PC-3 (cell line): ENCODE data around the gene TM4SF20. TPM values are rescaled to one million over a fixed set of nuclear protein-coding genes. Genes with fewer than 3 reads are reported as not detected.

Source experiments
- ATAC-seq: fragments of 200-7000 bp; cut with Tn5 transposase; 2 replicates; pipeline ENCODE4 v1.9.1; 2020; ENCODE audit warnings: mild to moderate bottlenecking, moderate library complexity
- BruUV-seq: library from RNA; stranded (reverse); fragments of 400-500 nt; replicated peaks from 2 replicates; lab custom pipeline; 2021; lab: Mats Ljungman, UMichigan
- CTCF ChIA-PET: fragments of 300-600 bp; sonication (Branson Sonifier 250); formaldehyde crosslinking; loops from one replicate; lab custom pipeline; 2022; ENCODE audit warnings: antibody characterized with exemption; lab: Charles Lee
- POLR2A ChIA-PET: fragments of 300-600 bp; sonication (Branson Sonifier 250); formaldehyde crosslinking; loops from one replicate; lab custom pipeline; 2022; ENCODE audit warnings: antibody characterized with exemption; ENCODE audit not compliant: unreplicated experiment; lab: Charles Lee
- DNase-seq: peaks from one replicate; pipeline ENCODE4 v3.0.0-alpha.2; 2015
- H2AFZ ChIP-seq: fragments of 300-600 bp; sonication (generic); 2 replicates; pipeline ENCODE4 v1.6.0; 2016; ENCODE audit warnings: antibody characterized with exemption, low read length
- H3F3A ChIP-seq: fragments of 300-600 bp; sonication (generic); one replicate; pipeline ENCODE4 v1.6.0; 2017; ENCODE audit warnings: antibody characterized with exemption, low read length, control low read depth, mild to moderate bottlenecking; ENCODE audit not compliant: unreplicated experiment
- H3K27ac ChIP-seq: fragments of 300-600 bp; sonication (generic); 2 replicates; pipeline ENCODE4 v1.5.1; 2016; ENCODE audit warnings: mild to moderate bottlenecking, low read length
- H3K27me3 ChIP-seq: fragments of 300-600 bp; sonication (generic); 2 replicates; pipeline ENCODE4 v1.6.1; 2016; ENCODE audit warnings: low read length, mixed read lengths
- H3K36me3 ChIP-seq: fragments of 300-600 bp; sonication (generic); 2 replicates; pipeline ENCODE4 v1.6.1; 2016; ENCODE audit warnings: low read depth, mixed run types, low read length, mixed read lengths
- H3K4me1 ChIP-seq: fragments of 300-600 bp; sonication (generic); 2 replicates; pipeline ENCODE4 v1.5.1; 2016; ENCODE audit warnings: low read length; ENCODE audit not compliant: insufficient read depth
- H3K4me2 ChIP-seq: fragments of 300-600 bp; sonication (generic); 2 replicates; pipeline ENCODE4 v1.6.0; 2016; ENCODE audit warnings: low read length
- H3K4me3 ChIP-seq: fragments of 300-600 bp; sonication (generic); 2 replicates; pipeline ENCODE4 v1.5.1; 2016; ENCODE audit warnings: mild to moderate bottlenecking, low read length, mixed read lengths
- H3K79me2 ChIP-seq: fragments of 300-600 bp; sonication (generic); 2 replicates; pipeline ENCODE4 v1.6.1; 2017; ENCODE audit warnings: low read length, mixed read lengths
- H3K9ac ChIP-seq: fragments of 300-600 bp; sonication (generic); 2 replicates; pipeline ENCODE4 v1.6.0; 2016; ENCODE audit warnings: mild to moderate bottlenecking, low read length
- H3K9me2 ChIP-seq: fragments of 300-600 bp; sonication (generic); replicated peaks from 2 replicates; pipeline ENCODE4 v1.6.1; 2016; ENCODE audit warnings: mixed run types, low read length, mixed read lengths
- H3K9me3 ChIP-seq: fragments of 300-600 bp; sonication (generic); 2 replicates; pipeline ENCODE4 v1.6.1; 2016; ENCODE audit warnings: low read length, mixed read lengths
- H4K20me1 ChIP-seq: fragments of 300-600 bp; sonication (generic); 2 replicates; pipeline ENCODE4 v1.6.1; 2016; ENCODE audit warnings: low read length, mixed read lengths
- CTCF ChIP-seq: fragments of 300-600 bp; sonication (generic); conservative IDR thresholded peaks from 2 replicates; pipeline ENCODE4 v1.5.1; 2017; ENCODE audit warnings: antibody characterized with exemption, low read depth, mild to moderate bottlenecking, low read length
- EZH2 ChIP-seq: fragments of 300-600 bp; sonication (generic); IDR thresholded peaks from one replicate; pipeline ENCODE4 v1.6.1; 2017; ENCODE audit warnings: antibody characterized with exemption, mild to moderate bottlenecking, low read length; ENCODE audit not compliant: unreplicated experiment
- EZH2phosphoT487 ChIP-seq: fragments of 300-600 bp; sonication (generic); IDR thresholded peaks from 2 replicates; pipeline ENCODE4 v1.6.1; 2018; ENCODE audit warnings: mild to moderate bottlenecking, antibody characterized with exemption, low read length, borderline replicate concordance
- intact Hi-C: fragments of 100-400 bp; cut with micrococcal nuclease; formaldehyde crosslinking; loops from 2 replicates; pipeline ENCODE4 v1.9.0; 2023
- total RNA-seq: library from RNA; depleted of rRNA; stranded (reverse); fragments of >200 nt; gene quantifications from 2 replicates; pipeline ENCODE4 v1.2.3, GENCODE V29; 2014

The TM4SF20 gene
- total RNA-seq, 1 experiment from 2014 or later: not detected

- Histone ChIP-seq H3K9me2 (no peaks in the 10 kb centered on the region), H3K4me2 (peak overlapping the region; percentile 88), H3K27me3 (no peaks in the 10 kb centered on the region), H3K79me2 (peaks cover 63% of the 10 kb centered on the region), H4K20me1 (0 out of 2 replicates have a peak, but pooled peaks cover 3% of the 10 kb centered on the region), H3K9me3 (no peaks in the 10 kb centered on the region), H3F3A (no peaks in the 10 kb centered on the region), H3K4me1 (peaks cover 31% of the 10 kb centered on the region), H3K27ac (no peak overlapping the region), H3K4me3 (peak overlapping the region; percentile 86), H3K36me3 (peaks cover 8% of the 10 kb centered on the region), H3K9ac (peak overlapping the region; percentile 90; the same call in 1 of the 2 replicates), H2AFZ (no peak overlapping the region)
- DNase-seq: no peak
- ChIA-PET CTCF (no interaction called here), POLR2A (no interaction called here)
- no TSS peak for BruUV-seq
- no peak for ATAC-seq
- TF ChIP-seq EZH2phosphoT487 (no peak), EZH2 (no peak), CTCF (no peak)
- intact Hi-C loops: no loop called here
Measured at GRCh38 chr2:227326783-227327182, 52.3 kb downstream of the TM4SF20 start.

DNA sequence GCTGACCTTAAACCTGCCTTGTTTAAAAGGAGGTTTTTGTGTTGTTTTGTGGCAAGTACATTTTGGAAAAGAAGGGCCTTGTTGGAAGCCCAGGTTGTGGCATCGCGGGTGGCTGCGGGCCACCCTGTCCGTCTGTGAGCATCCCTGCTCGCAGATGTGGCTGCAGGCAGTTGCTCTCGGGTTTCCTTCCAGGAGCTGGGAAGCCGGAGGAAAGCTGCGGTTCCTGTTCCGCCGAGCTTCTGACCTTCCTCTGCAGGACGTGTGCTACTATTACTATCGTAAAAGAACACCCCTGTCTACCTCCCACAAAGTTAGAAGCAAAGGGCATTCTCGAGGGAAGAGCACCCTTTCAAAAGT, 53.3 kb downstream of the TM4SF20 start:
- BruUV-seq: TSS peak; percentile 47
- H3K79me2 ChIP-seq: peaks cover 54% of the 10 kb centered on the region

More for the DNA sequence above, 53.3 kb downstream of the TM4SF20 start:
- DNase-seq: peak; percentile 62
- Histone ChIP-seq H3K27me3 (no peaks in the 10 kb centered on the region), H3K4me2 (peak overlapping the region; percentile 88), H3K27ac (peak overlapping the region; percentile 59), H3K9ac (peak overlapping the region; percentile 90), H3F3A (no peaks in the 10 kb centered on the region), H3K9me2 (no peaks in the 10 kb centered on the region), H4K20me1 (0 out of 2 replicates have a peak, but pooled peaks cover 3% of the 10 kb centered on the region), H3K4me1 (peaks cover 31% of the 10 kb centered on the region), H3K4me3 (peak overlapping the region; percentile 86), H3K9me3 (no peaks in the 10 kb centered on the region), H3K36me3 (0 out of 2 replicates have a peak, but pooled peaks cover under 1% of the 10 kb centered on the region), H2AFZ (peak overlapping the region; percentile 99)
- no peak for TF ChIP-seq EZH2phosphoT487
- no peak for TF ChIP-seq CTCF
- TF ChIP-seq EZH2: no peak
- ChIA-PET CTCF (interaction anchor here (0.6 kb wide), 1 partner anchor 1661 kb away, joined by 5 read pairs; no protein-coding TSS in a partner anchor), POLR2A (interaction anchor here (0.6 kb wide), 1 partner anchor 121 kb away, joined by 3 read pairs; no protein-coding TSS in a partner anchor)
- intact Hi-C loops: loop anchor here (1.0 to 2.0 kb wide), 2 partner anchors 88 to 195 kb away; no protein-coding TSS in a partner anchor
- peak; percentile 58 for ATAC-seq
